Neural cell (in vitro differentiated cells): ENCODE measurements around the gene TMEM143. TPM values are rescaled to one million over a fixed set of nuclear protein-coding genes. Genes with fewer than 3 reads are reported as not detected.

Source experiments
- H2AFZ ChIP-seq: fragments of 200-600, 300-800 bp; sonication (generic), shearing (Covaris generic); 2 replicates; pipeline ENCODE4 v1.6.0; 2014; ENCODE audit warnings: low read depth, mild to moderate bottlenecking, antibody characterized with exemption, low read length, moderate library complexity
- H3F3A ChIP-seq: fragments of 200-600 bp; shearing (Covaris generic); 2 replicates; pipeline ENCODE4 v1.6.1; 2016; ENCODE audit warnings: mild to moderate bottlenecking, moderate library complexity, mixed read lengths, antibody characterized with exemption, low read length; ENCODE audit not compliant: insufficient read depth, poor library complexity, severe bottlenecking
- H3K27ac ChIP-seq: fragments of 200-600, 300-800 bp; sonication (generic), shearing (Covaris generic); 2 replicates; pipeline ENCODE4 v1.5.1; 2014; ENCODE audit warnings: mild to moderate bottlenecking, low read length, moderate library complexity
- H3K27me3 ChIP-seq: fragments of 300-800, 200-600 bp; sonication (generic), shearing (Covaris generic); 2 replicates; pipeline ENCODE4 v1.6.0; 2014; ENCODE audit warnings: mild to moderate bottlenecking, low read depth, low read length, moderate library complexity; ENCODE audit not compliant: insufficient read depth
- H3K36me3 ChIP-seq: fragments of 300-800, 200-600 bp; sonication (generic), shearing (Covaris generic); 2 replicates; pipeline ENCODE4 v1.5.1; 2014; ENCODE audit warnings: mild to moderate bottlenecking, antibody characterized with exemption, low read length, moderate library complexity; ENCODE audit not compliant: insufficient read depth
- H3K4me2 ChIP-seq: fragments of 300-800, 200-600 bp; sonication (generic), shearing (Covaris generic); 2 replicates; pipeline ENCODE4 v1.6.0; 2014; ENCODE audit warnings: mild to moderate bottlenecking, low read length
- H3K4me3 ChIP-seq: fragments of 300-800, 200-600 bp; sonication (generic), shearing (Covaris generic); 2 replicates; pipeline ENCODE4 v1.5.1; 2014; ENCODE audit warnings: mild to moderate bottlenecking, low read length, moderate library complexity
- H3K79me2 ChIP-seq: fragments of 200-600 bp; shearing (Covaris generic); replicated peaks from 2 replicates; pipeline ENCODE4 v1.6.0; 2014; ENCODE audit warnings: mild to moderate bottlenecking, low read length, moderate library complexity; ENCODE audit not compliant: insufficient read depth
- H3K9ac ChIP-seq: fragments of 300-800, 200-600 bp; sonication (generic), shearing (Covaris generic); 2 replicates; pipeline ENCODE4 v1.6.1; 2016; ENCODE audit warnings: mild to moderate bottlenecking, low read length, mixed read lengths
- H3K9me2 ChIP-seq: fragments of 200-600 bp; shearing (Covaris generic); 2 replicates; pipeline ENCODE4 v1.6.1; 2016; ENCODE audit warnings: mild to moderate bottlenecking, low read length, mixed read lengths; ENCODE audit not compliant: insufficient read depth
- H3K9me3 ChIP-seq: fragments of 200-600, 300-800 bp; sonication (generic), shearing (Covaris generic); 2 replicates; pipeline ENCODE4 v1.6.1; 2016; ENCODE audit warnings: mild to moderate bottlenecking, mixed run types, low read length, moderate library complexity, mixed read lengths
- H4K20me1 ChIP-seq: fragments of 200-600 bp; shearing (Covaris generic); 2 replicates; pipeline ENCODE4 v1.6.1; 2016; ENCODE audit warnings: mild to moderate bottlenecking, mixed run types; ENCODE audit not compliant: insufficient read depth
- EP300 ChIP-seq: fragments of 450-650 bp; conservative IDR thresholded peaks from 2 replicates; pipeline ENCODE4 v1.6.1; 2014; ENCODE audit warnings: antibody characterized with exemption, mild to moderate bottlenecking, moderate library complexity; ENCODE audit not compliant: poor library complexity, severe bottlenecking
- EZH2 ChIP-seq: fragments of 200-600, 300-800 bp; shearing (Covaris generic), sonication (generic); IDR thresholded peaks from 2 replicates; pipeline ENCODE4 v1.6.1; 2014; ENCODE audit warnings: antibody characterized with exemption, low read length, borderline replicate concordance, mild to moderate bottlenecking; ENCODE audit not compliant: insufficient read depth, poor library complexity, severe bottlenecking
- MXI1 ChIP-seq: fragments of 450-650 bp; conservative IDR thresholded peaks from 2 replicates; pipeline ENCODE4 v1.6.1; 2014; ENCODE audit warnings: antibody characterized with exemption, mild to moderate bottlenecking; ENCODE audit not compliant: poor library complexity, severe bottlenecking
- POLR2AphosphoS5 ChIP-seq: IDR thresholded peaks from 2 replicates; pipeline ENCODE4 v1.6.1; 2012
- RAD21 ChIP-seq: fragments of 450-650 bp; conservative IDR thresholded peaks from 2 replicates; pipeline ENCODE4 v1.6.1; 2014; ENCODE audit warnings: antibody characterized with exemption, mild to moderate bottlenecking, moderate library complexity
- SMC3 ChIP-seq: fragments of 450-650 bp; conservative IDR thresholded peaks from 2 replicates; pipeline ENCODE4 v1.6.1; 2014; ENCODE audit warnings: antibody characterized with exemption, mild to moderate bottlenecking, moderate library complexity; ENCODE audit not compliant: poor library complexity
- TAF1 ChIP-seq: IDR thresholded peaks from 2 replicates; pipeline ENCODE4 v1.6.1; 2012; ENCODE audit warnings: low read depth
- polyA plus RNA-seq: library from polyadenylated mRNA; depleted of rRNA; stranded (reverse); fragments of >200 nt; gene quantifications from 2 replicates; pipeline ENCODE4 v1.2.3, GENCODE V29; 2014
- TF ChIP-seq, protein P1 (sequence below): IDR thresholded peaks from 2 replicates; pipeline ENCODE4 v1.6.1; 2012; ENCODE audit warnings: borderline replicate concordance
- TF ChIP-seq, protein P2 (sequence below): fragments of 450-650 bp; IDR thresholded peaks from 2 replicates; pipeline ENCODE4 v1.5.1; 2014; ENCODE audit warnings: antibody characterized with exemption, mild to moderate bottlenecking, moderate library complexity; ENCODE audit not compliant: poor library complexity, severe bottlenecking

Gene TMEM143
- polyA plus RNA-seq, 1 donor from 2014 or later = 4.2 TPM

GRCh38 chr19:48397263-48398101 lies 33.7 kb upstream of the TMEM143 start:
- Histone ChIP-seq H3K27ac (no peak overlapping the region), H3K27me3 (peaks cover 24% of the 10 kb centered on the region), H3K79me2 (peaks cover 4% of the 10 kb centered on the region), H2AFZ (no peak overlapping the region), H3K9ac (no peak overlapping the region), H3K4me2 (no peak overlapping the region), H3K4me3 (peak overlapping the region; percentile 94), H4K20me1 (no peaks in the 10 kb centered on the region), H3K36me3 (no peaks in the 10 kb centered on the region), H3K9me3 (no peaks in the 10 kb centered on the region), H3F3A (no peaks in the 10 kb centered on the region), H3K9me2 (no peaks in the 10 kb centered on the region)
- TF ChIP-seq MXI1 (no peak), EZH2 (no peak), POLR2AphosphoS5 (no peak), RAD21 (no peak), SMC3 (no peak)
- TF ChIP-seq, protein P1, sequence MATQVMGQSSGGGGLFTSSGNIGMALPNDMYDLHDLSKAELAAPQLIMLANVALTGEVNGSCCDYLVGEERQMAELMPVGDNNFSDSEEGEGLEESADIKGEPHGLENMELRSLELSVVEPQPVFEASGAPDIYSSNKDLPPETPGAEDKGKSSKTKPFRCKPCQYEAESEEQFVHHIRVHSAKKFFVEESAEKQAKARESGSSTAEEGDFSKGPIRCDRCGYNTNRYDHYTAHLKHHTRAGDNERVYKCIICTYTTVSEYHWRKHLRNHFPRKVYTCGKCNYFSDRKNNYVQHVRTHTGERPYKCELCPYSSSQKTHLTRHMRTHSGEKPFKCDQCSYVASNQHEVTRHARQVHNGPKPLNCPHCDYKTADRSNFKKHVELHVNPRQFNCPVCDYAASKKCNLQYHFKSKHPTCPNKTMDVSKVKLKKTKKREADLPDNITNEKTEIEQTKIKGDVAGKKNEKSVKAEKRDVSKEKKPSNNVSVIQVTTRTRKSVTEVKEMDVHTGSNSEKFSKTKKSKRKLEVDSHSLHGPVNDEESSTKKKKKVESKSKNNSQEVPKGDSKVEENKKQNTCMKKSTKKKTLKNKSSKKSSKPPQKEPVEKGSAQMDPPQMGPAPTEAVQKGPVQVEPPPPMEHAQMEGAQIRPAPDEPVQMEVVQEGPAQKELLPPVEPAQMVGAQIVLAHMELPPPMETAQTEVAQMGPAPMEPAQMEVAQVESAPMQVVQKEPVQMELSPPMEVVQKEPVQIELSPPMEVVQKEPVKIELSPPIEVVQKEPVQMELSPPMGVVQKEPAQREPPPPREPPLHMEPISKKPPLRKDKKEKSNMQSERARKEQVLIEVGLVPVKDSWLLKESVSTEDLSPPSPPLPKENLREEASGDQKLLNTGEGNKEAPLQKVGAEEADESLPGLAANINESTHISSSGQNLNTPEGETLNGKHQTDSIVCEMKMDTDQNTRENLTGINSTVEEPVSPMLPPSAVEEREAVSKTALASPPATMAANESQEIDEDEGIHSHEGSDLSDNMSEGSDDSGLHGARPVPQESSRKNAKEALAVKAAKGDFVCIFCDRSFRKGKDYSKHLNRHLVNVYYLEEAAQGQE = no peak

DNA sequence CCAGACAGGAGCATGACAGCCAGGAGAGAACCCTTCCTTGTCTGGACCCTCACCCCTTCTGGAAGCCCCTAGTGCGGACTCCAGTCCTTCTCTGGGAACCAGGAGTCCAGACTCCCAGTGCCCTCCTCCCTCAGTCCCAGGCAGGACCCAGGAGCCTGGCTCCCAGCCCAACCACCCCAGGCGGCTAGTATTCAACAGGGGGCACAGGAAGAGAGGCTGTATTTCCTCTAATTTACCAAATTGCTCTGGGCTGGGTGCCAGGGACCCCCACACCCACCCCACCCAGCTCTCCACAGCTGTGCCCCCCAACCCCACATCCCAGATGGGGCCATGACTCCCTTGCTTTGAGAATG lies 33.1 kb upstream of the TMEM143 start:
- TF ChIP-seq EP300 (no peak), POLR2AphosphoS5 (no peak), MXI1 (no peak), TAF1 (no peak)
- H3K4me2 ChIP-seq = no peak overlapping the region
- H4K20me1 ChIP-seq = no peaks in the 10 kb centered on the region
- peaks cover 4% of the 10 kb centered on the region for H3K79me2 ChIP-seq
- H3K9me3 ChIP-seq = no peaks in the 10 kb centered on the region
- H3K36me3 ChIP-seq = no peaks in the 10 kb centered on the region
- no peaks in the 10 kb centered on the region for H3F3A ChIP-seq
- H3K4me3 ChIP-seq = peak overlapping the region; percentile 94
- peak overlapping the region; percentile 95 for H3K9ac ChIP-seq
- no peaks in the 10 kb centered on the region for H3K9me2 ChIP-seq
- H3K27ac ChIP-seq = no peak overlapping the region
- peaks cover 24% of the 10 kb centered on the region for H3K27me3 ChIP-seq
- no peak overlapping the region for H2AFZ ChIP-seq

DNA sequence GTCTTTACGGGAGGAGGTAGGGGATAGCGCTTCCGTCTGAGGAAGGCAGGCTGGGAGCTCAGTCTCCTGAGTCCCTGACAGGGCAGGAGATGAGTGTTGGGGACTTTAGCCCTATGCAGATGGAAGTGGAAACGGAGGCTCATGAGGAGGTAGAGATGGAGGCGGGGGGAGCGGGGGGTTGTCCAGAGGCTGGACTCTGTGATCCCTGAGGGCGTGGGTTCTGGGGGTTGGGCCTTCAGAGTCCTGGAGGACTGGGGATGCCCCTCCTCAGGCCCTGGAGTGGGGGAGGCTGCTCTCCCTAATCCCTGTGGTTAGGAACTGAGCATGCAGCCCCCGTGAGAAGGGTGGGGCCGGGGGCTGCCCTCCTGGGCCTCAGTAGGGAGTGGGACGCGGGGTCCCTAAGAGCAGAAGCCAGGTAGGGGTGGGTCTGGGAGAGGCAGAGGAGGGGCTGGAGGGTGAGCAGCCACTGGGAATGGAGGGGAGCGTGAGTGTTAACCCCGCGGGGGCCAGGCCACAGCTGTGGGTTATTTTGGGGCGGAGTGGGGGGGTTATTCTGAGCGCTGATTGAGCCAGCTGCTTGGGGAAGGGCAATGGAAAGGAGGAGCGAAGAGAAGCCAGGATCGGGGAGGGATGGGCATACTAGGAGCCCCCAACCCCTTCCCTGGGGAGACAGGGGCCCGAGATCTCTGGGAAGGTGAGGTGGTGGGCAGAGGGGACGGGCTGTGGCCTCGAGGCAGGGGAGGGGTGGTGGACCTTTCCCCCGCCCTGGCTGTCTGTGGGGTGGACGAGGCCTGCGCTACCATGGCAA lies 32.5 kb upstream of the TMEM143 start:
- TF ChIP-seq MXI1 = no peak
- no peak for TF ChIP-seq SMC3
- TF ChIP-seq EP300 = no peak
- no peak for TF ChIP-seq TAF1
- TF ChIP-seq RAD21 = no peak
- TF ChIP-seq, protein P2, sequence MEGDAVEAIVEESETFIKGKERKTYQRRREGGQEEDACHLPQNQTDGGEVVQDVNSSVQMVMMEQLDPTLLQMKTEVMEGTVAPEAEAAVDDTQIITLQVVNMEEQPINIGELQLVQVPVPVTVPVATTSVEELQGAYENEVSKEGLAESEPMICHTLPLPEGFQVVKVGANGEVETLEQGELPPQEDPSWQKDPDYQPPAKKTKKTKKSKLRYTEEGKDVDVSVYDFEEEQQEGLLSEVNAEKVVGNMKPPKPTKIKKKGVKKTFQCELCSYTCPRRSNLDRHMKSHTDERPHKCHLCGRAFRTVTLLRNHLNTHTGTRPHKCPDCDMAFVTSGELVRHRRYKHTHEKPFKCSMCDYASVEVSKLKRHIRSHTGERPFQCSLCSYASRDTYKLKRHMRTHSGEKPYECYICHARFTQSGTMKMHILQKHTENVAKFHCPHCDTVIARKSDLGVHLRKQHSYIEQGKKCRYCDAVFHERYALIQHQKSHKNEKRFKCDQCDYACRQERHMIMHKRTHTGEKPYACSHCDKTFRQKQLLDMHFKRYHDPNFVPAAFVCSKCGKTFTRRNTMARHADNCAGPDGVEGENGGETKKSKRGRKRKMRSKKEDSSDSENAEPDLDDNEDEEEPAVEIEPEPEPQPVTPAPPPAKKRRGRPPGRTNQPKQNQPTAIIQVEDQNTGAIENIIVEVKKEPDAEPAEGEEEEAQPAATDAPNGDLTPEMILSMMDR = no peak
- TF ChIP-seq EZH2 = no peak
- TF ChIP-seq POLR2AphosphoS5 = no peak
- TF ChIP-seq, protein P1 = no peak

More for the DNA sequence above, 32.5 kb upstream of the TMEM143 start:
- no peak overlapping the region for H2AFZ ChIP-seq
- H3K79me2 ChIP-seq = peaks cover 8% of the 10 kb centered on the region
- H3K4me2 ChIP-seq = no peak overlapping the region
- peak overlapping the region; percentile 94 for H3K4me3 ChIP-seq
- no peaks in the 10 kb centered on the region for H4K20me1 ChIP-seq
- peaks cover 24% of the 10 kb centered on the region for H3K27me3 ChIP-seq
- no peaks in the 10 kb centered on the region for H3K9me2 ChIP-seq
- peak overlapping the region; percentile 95 for H3K9ac ChIP-seq
- no peaks in the 10 kb centered on the region for H3K9me3 ChIP-seq
- no peak overlapping the region for H3K27ac ChIP-seq
- H3F3A ChIP-seq = no peaks in the 10 kb centered on the region
- H3K36me3 ChIP-seq = no peaks in the 10 kb centered on the region
